Activated T-cell treated with anti-CD3 and anti-CD28 coated beads, Interleukin-2, amount 50 U/mL, for 4 hours (primary cell): ENCODE measurements around the gene SORCS3. TPM values are rescaled to one million over a fixed set of nuclear protein-coding genes. Genes with fewer than 3 reads are reported as not detected.

ENCODE experiments used
- ATAC-seq, 2 donors: fragments of 200-7000 bp; cut with Tn5 transposase; one replicate each; pipeline ENCODE4 v1.10.0; 2021
- DNase-seq: peaks from one replicate; pipeline ENCODE4 v3.0.0-alpha.2; 2020
- H3K27me3 Mint-ChIP-seq: one replicate; pipeline ENCODE4 v1.8.0; 2021; ENCODE audit warnings: low read depth, mixed read lengths
- H3K36me3 Mint-ChIP-seq: one replicate; pipeline ENCODE4 v1.8.0; 2022; ENCODE audit warnings: mixed read lengths; ENCODE audit not compliant: insufficient read depth
- H3K4me1 Mint-ChIP-seq: one replicate; pipeline ENCODE4 v1.8.0; 2021; ENCODE audit warnings: low read depth, mixed read lengths
- H3K4me3 Mint-ChIP-seq: one replicate; pipeline ENCODE4 v1.8.0; 2021; ENCODE audit warnings: mild to moderate bottlenecking, moderate library complexity, mixed read lengths
- H3K9me3 Mint-ChIP-seq: one replicate; pipeline ENCODE4 v1.8.0; 2021; ENCODE audit warnings: mixed read lengths
- total RNA-seq, 3 donors: library from RNA; stranded (reverse); gene quantifications; one replicate each; pipeline ENCODE4 v1.2.1, GENCODE V29; 2021

The SORCS3 gene
- total RNA-seq, 3 donors from 2014 or later: not detected

- H3K4me3 Mint-ChIP-seq: no peak overlapping the region
- no peaks in the 10 kb centered on the region for H3K36me3 Mint-ChIP-seq
- H3K9me3 Mint-ChIP-seq: no peaks in the 10 kb centered on the region
- peaks cover 4% of the 10 kb centered on the region for H3K27me3 Mint-ChIP-seq
- no peak for DNase-seq
- ATAC-seq: no peak
- H3K4me1 Mint-ChIP-seq: no peaks in the 10 kb centered on the region
Observed at GRCh38 chr10:104762793-104763192, 121.7 kb downstream of the SORCS3 start.

DNA sequence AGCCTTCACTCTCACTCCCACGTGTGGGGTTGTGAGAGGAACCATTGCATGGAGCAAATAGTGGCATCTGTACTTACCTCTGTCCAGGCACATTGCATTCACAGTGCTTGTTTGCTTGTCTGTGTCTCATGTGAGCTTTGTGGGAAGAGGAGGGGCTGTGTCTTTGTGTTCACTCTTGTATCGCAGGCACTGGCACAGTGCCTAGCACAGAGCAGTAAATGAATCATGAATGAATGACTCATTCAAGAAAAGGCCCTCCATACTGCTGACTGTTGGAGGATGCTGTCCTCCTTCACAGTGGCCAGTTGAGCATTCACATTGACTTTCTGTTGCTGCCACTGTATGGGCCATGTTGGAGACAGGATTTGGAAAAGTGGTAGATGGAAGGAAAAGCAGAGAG is 125.3 kb downstream of the SORCS3 start:
- H3K9me3 Mint-ChIP-seq: no peaks in the 10 kb centered on the region
- ATAC-seq: no peak
- peaks cover 5% of the 10 kb centered on the region for H3K27me3 Mint-ChIP-seq
- no peaks in the 10 kb centered on the region for H3K36me3 Mint-ChIP-seq
- no peak for DNase-seq
- no peaks in the 10 kb centered on the region for H3K4me1 Mint-ChIP-seq
- no peak overlapping the region for H3K4me3 Mint-ChIP-seq

- ATAC-seq (no peak), DNase-seq (no peak)
- Mint-ChIP-seq H3K27me3 (peaks cover 5% of the 10 kb centered on the region), H3K9me3 (no peaks in the 10 kb centered on the region), H3K36me3 (no peaks in the 10 kb centered on the region), H3K4me1 (no peaks in the 10 kb centered on the region), H3K4me3 (no peak overlapping the region)
Observed at GRCh38 chr10:104767282-104767681, 126.2 kb downstream of the SORCS3 start.

GRCh38 chr10:104767745-104768144 is 126.7 kb downstream of the SORCS3 start:
- no peak for ATAC-seq
- Mint-ChIP-seq H3K27me3 (peaks cover 5% of the 10 kb centered on the region), H3K9me3 (no peaks in the 10 kb centered on the region), H3K4me3 (no peak overlapping the region), H3K36me3 (no peaks in the 10 kb centered on the region), H3K4me1 (no peaks in the 10 kb centered on the region)
- no peak for DNase-seq

GRCh38 chr10:104773105-104773504 is 132.0 kb downstream of the SORCS3 start:
- H3K4me1 Mint-ChIP-seq: no peaks in the 10 kb centered on the region

DNA sequence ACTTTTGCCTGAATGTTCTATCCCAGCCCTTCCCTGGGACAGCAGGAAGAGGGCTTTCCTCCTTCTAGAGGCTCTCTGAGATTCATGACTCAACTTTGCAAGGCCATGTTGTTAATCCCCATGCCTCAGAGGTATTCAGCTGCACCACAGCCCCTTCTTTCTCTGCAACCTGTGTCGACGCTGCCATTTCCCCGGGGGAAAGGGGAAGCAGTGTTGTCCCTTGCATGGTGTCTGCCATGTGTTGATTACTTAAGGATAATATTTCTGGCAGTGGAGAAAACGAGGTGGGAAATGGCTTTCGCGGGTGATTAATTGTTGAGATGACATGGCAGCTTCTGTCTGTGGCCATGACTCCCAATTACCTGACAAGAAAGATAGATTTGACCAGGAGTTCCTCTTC is 133.1 kb downstream of the SORCS3 start:
- Mint-ChIP-seq H3K4me3 (no peak overlapping the region), H3K9me3 (no peaks in the 10 kb centered on the region), H3K27me3 (peaks cover 8% of the 10 kb centered on the region), H3K36me3 (no peaks in the 10 kb centered on the region), H3K4me1 (no peaks in the 10 kb centered on the region)
- DNase-seq (no peak), ATAC-seq (no peak)

More at GRCh38 chr10:104773105-104773504, 132.0 kb downstream of the SORCS3 start:
- Mint-ChIP-seq H3K36me3 (no peaks in the 10 kb centered on the region), H3K4me3 (no peak overlapping the region), H3K9me3 (no peaks in the 10 kb centered on the region), H3K27me3 (peaks cover 9% of the 10 kb centered on the region)
- no peak for ATAC-seq
- DNase-seq: no peak

DNA sequence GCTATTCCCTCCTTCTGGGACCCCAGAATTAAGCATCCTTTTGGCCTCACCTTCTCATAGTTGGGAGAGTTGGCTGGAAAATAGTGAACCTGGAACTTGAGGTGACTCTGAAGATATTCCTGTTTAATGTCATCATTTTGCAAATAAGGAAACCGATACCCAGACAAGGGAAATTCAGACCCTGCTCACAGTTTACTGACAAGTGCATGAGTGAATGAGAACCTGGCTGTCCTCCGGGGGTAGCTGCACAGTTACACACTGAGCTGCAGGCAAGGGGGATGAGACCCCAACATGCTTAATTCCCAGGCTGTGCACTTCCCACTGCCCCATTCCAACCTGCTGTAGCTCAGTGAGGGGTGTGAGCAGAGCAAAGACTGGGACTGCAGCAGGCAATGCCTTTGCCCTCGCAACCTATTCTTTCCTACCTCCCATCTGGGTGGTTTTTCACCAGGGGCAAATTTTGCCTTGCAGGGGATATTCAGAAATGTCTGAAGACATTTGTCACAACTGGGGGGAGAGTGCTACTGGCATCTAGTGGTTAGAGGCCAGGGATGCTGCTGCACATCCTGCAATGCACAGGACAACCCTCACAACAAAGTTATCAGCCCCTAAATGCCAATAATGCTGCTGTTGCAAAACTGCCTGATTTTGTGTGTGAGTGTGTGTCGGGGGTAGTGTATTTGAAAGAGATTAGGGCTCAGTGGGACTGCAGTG is 136.2 kb downstream of the SORCS3 start:
- Mint-ChIP-seq H3K9me3 (no peaks in the 10 kb centered on the region), H3K4me3 (no peak overlapping the region), H3K4me1 (no peaks in the 10 kb centered on the region), H3K36me3 (no peaks in the 10 kb centered on the region), H3K27me3 (peaks cover 5% of the 10 kb centered on the region)
- ATAC-seq: no peak
- DNase-seq: no peak

DNA sequence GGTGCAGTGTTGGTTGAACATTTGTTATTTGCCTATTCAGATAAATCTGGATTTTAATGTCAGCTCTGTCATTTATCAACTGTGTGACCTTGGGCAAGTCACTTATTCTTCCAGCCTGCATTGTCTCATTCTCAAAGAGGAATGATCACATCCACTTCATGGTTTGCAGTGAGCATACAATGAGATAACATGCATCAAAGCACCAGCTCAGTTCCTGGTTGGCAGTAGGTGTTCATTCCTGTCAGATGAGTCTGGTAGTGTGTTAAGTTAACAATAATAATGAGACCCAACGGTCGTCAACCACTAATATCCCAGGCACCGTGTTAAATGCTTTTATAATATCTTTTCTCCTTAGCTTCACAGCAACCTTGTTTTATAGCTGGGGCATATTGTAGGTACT is 137.3 kb downstream of the SORCS3 start:
- no peak overlapping the region for H3K4me3 Mint-ChIP-seq
- peaks cover 5% of the 10 kb centered on the region for H3K27me3 Mint-ChIP-seq
- no peaks in the 10 kb centered on the region for H3K9me3 Mint-ChIP-seq
- ATAC-seq (no peak), DNase-seq (no peak)
- no peaks in the 10 kb centered on the region for H3K36me3 Mint-ChIP-seq
- H3K4me1 Mint-ChIP-seq: no peaks in the 10 kb centered on the region

GRCh38 chr10:104779701-104780100 is 138.6 kb downstream of the SORCS3 start:
- H3K27me3 Mint-ChIP-seq: peaks cover 5% of the 10 kb centered on the region
- H3K4me1 Mint-ChIP-seq: no peaks in the 10 kb centered on the region

DNA sequence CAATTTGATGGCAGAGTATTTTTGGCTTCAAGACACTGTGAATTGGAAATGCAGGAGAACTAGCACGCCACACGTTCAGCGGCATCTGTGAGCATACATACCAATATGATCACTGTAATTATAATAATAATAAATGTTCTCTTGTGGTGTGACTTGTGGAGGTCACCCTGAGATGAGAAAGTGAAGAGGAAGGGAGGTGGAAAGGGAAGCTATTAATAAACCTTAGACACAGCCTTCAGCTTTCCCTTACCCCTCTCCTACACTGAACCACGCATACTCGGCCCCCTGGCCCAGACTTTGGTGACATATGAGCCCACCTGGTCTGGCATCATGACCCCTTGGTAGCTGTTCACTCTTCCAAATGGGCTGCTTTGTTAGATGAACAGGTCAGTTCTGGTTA is 139.1 kb downstream of the SORCS3 start:
- ATAC-seq (no peak), DNase-seq (no peak)
- H3K4me3 Mint-ChIP-seq: no peak overlapping the region
- no peaks in the 10 kb centered on the region for H3K36me3 Mint-ChIP-seq
- H3K27me3 Mint-ChIP-seq: peaks cover 5% of the 10 kb centered on the region
- no peaks in the 10 kb centered on the region for H3K9me3 Mint-ChIP-seq
- H3K4me1 Mint-ChIP-seq: no peaks in the 10 kb centered on the region

More at GRCh38 chr10:104779701-104780100, 138.6 kb downstream of the SORCS3 start:
- DNase-seq: no peak
- H3K9me3 Mint-ChIP-seq: no peaks in the 10 kb centered on the region
- ATAC-seq: no peak
- no peaks in the 10 kb centered on the region for H3K36me3 Mint-ChIP-seq
- H3K4me3 Mint-ChIP-seq: no peak overlapping the region

DNA sequence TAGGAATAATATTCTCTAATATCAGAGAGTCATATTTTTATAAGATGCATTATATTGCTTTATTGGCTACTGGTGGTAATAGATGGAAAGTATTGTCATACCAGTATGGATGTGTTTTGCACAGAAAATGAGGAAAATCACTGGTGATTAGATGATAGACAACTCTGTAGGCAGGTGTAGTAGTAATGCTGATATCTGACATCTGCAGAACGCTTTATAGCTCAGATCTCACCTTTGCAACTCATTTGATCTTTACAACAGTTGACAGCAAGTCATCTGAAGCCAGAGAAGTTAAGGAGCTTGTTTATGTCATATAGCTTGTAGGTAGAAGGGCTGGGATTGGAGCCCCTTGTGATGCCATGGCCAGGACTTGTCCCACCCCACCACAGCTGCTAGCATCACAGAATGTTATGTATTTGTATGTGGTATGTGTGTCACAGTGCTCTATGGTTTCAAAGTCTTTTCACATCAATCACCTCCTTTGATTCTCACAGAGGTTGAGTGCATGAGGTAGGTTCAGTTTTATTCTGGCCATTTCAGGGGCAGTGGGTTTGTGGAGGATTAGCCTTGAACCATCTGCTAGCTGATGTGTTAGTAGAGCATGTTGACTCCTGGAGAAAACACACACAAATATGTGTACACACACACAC is 140.0 kb downstream of the SORCS3 start:
- Mint-ChIP-seq H3K36me3 (no peaks in the 10 kb centered on the region), H3K9me3 (no peaks in the 10 kb centered on the region), H3K4me3 (no peak overlapping the region), H3K4me1 (no peaks in the 10 kb centered on the region), H3K27me3 (peaks cover 6% of the 10 kb centered on the region)
- DNase-seq (no peak), ATAC-seq (no peak)

DNA sequence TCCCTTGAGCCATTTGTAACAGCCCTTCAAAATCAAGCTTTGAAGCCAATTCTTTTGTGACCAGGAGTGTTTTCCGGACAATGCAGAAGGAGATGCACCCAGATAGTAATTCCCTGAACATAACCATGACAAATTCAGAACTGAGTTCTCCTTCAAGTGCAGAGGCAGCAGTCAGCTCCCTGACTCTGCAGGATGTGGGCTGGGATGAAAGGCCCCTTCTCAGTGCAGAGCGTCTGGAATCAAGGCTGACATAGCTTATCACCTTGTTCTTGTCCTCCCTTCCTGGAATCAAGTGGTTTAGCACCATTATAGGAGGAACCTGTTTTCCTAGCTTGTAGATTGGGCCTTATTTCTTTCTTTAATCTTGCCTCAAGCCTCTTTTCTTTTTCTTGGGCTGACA is 143.4 kb downstream of the SORCS3 start:
- H3K36me3 Mint-ChIP-seq: no peaks in the 10 kb centered on the region
- DNase-seq: no peak
- H3K9me3 Mint-ChIP-seq: peaks cover 4% of the 10 kb centered on the region
- H3K27me3 Mint-ChIP-seq: peaks cover 5% of the 10 kb centered on the region
- no peak overlapping the region for H3K4me3 Mint-ChIP-seq
- no peak for ATAC-seq
- H3K4me1 Mint-ChIP-seq: no peaks in the 10 kb centered on the region

DNA sequence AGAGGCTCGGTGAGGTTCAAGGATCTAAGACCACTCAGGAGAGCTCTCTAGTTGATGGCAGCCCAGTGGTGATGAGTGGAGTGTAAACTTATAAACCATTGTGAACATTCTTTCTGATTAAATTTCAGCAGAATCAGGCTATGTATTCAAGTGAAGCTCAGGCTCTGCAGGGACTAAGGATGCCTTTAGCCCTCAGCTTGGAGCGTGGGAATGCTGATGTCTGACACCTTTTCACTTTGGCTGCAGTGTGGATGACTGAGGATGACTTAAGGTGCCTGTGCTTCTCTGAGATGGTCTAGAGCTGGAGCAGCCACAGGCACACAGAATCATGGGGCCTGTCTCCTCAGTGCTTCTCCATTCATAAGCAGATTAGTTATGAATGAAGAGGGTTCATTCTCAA is 150.4 kb downstream of the SORCS3 start:
- Mint-ChIP-seq H3K36me3 (no peaks in the 10 kb centered on the region), H3K9me3 (peaks cover 4% of the 10 kb centered on the region), H3K4me3 (no peak overlapping the region), H3K27me3 (peaks cover 7% of the 10 kb centered on the region), H3K4me1 (no peaks in the 10 kb centered on the region)
- ATAC-seq (no peak), DNase-seq (no peak)

DNA sequence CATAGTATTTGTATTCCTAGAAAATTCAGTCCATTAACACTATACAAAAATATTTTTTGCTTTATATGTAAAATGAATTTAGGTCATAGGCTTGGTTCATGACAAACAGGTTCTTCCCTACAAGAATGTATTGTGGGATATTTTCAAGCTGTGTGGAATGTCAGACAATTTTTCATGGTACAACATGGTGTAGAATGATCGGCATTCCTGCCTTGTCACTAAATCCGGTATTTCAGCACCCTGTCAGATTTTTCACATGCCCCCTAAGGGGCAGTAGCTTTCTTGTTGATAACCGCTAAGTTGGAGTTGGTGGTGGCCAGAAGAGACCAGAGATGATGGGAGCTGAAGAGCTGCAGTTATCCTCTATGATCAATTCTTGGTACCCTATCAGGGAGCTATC is 154.3 kb downstream of the SORCS3 start:
- H3K36me3 Mint-ChIP-seq: no peaks in the 10 kb centered on the region
- DNase-seq: no peak
- H3K4me3 Mint-ChIP-seq: no peak overlapping the region
- ATAC-seq: no peak
- no peaks in the 10 kb centered on the region for H3K4me1 Mint-ChIP-seq
- H3K9me3 Mint-ChIP-seq: no peaks in the 10 kb centered on the region
- H3K27me3 Mint-ChIP-seq: peaks cover 7% of the 10 kb centered on the region

GRCh38 chr10:104796823-104797222 is 155.7 kb downstream of the SORCS3 start:
- ATAC-seq: no peak
- Mint-ChIP-seq H3K27me3 (peaks cover 7% of the 10 kb centered on the region), H3K36me3 (no peaks in the 10 kb centered on the region), H3K9me3 (no peaks in the 10 kb centered on the region), H3K4me3 (no peak overlapping the region), H3K4me1 (no peaks in the 10 kb centered on the region)
- DNase-seq: no peak
